Activated CD4-positive, alpha-beta T cell treated with anti-CD3 and anti-CD28 coated beads, Interleukin-2, amount 10 ng/mL, durations not matched to agents 7 days and 5 days (primary cell): Measurements from ENCODE around the gene ANKS1B. TPM values are rescaled to one million over a fixed set of nuclear protein-coding genes. Genes with fewer than 3 reads are reported as not detected.

Experiments used
- CTCF ChIA-PET: fragments of 350-600 bp; sonication (Branson Sonifier 250); formaldehyde crosslinking; loops from one replicate; lab custom pipeline; 2021; ENCODE audit warnings: antibody characterized with exemption; lab: Charles Lee
- POLR2A ChIA-PET: fragments of 350-600 bp; sonication (Branson Sonifier 250); formaldehyde crosslinking; loops from one replicate; lab custom pipeline; 2021; ENCODE audit warnings: antibody characterized with exemption; lab: Charles Lee
- DNase-seq: peaks from one replicate; pipeline ENCODE4 v3.0.0-alpha.2; 2020
- H3K27ac Mint-ChIP-seq: one replicate; pipeline ENCODE4 v1.8.0; 2021; ENCODE audit warnings: mild to moderate bottlenecking, moderate library complexity, mixed read lengths
- H3K27me3 Mint-ChIP-seq: one replicate; pipeline ENCODE4 v1.8.0; 2021; ENCODE audit warnings: mixed read lengths
- H3K36me3 Mint-ChIP-seq: one replicate; pipeline ENCODE4 v1.8.0; 2021; ENCODE audit warnings: low read depth, mixed read lengths
- H3K4me1 Mint-ChIP-seq: one replicate; pipeline ENCODE4 v1.8.0; 2021; ENCODE audit warnings: mixed read lengths
- H3K4me3 Mint-ChIP-seq: one replicate; pipeline ENCODE4 v1.8.0; 2021; ENCODE audit warnings: mild to moderate bottlenecking, moderate library complexity, mixed read lengths
- H3K9me3 Mint-ChIP-seq: one replicate; pipeline ENCODE4 v1.8.0; 2021; ENCODE audit warnings: mixed read lengths
- total RNA-seq, 2 experiments: library from RNA; stranded (reverse); gene quantifications; one replicate each; pipeline ENCODE4 v1.2.3, GENCODE V29; 2021

ANKS1B gene
- total RNA-seq, 2 experiments from 2014 or later, result 0.17 to 0.25 TPM

DNA sequence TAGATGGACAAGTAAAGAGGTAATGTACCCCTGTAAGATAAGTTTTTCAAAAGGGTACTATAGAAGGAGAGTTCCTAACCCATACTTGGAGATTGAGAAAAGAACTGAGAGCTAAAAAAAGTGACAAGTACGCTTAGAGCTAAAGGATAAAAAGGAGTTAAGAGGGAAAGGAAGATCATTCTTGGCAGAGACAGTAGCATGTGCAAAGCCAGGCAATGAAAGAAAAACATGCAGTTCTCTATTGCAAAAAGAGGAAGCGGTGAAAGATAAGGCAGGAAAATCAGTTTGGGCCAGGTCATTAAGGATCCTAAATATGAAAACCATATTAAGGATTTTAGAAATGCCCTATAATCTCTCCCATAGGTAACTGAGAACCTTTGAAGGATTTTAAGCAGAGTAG lies 837.6 kb downstream of the ANKS1B start:
- Mint-ChIP-seq H3K9me3 (peaks cover 4% of the 10 kb centered on the region), H3K27ac (no peak overlapping the region), H3K4me3 (no peak overlapping the region), H3K27me3 (no peaks in the 10 kb centered on the region), H3K4me1 (no peaks in the 10 kb centered on the region), H3K36me3 (no peaks in the 10 kb centered on the region)
- ChIA-PET POLR2A (no interaction called here), CTCF (no interaction called here)
- DNase-seq, result no peak

- H3K27me3 Mint-ChIP-seq, result no peaks in the 10 kb centered on the region
- no peak for DNase-seq
- peaks cover 4% of the 10 kb centered on the region for H3K9me3 Mint-ChIP-seq
- no peaks in the 10 kb centered on the region for H3K4me1 Mint-ChIP-seq
- H3K36me3 Mint-ChIP-seq, result no peaks in the 10 kb centered on the region
- ChIA-PET CTCF (no interaction called here), POLR2A (no interaction called here)
- H3K4me3 Mint-ChIP-seq, result no peak overlapping the region
- H3K27ac Mint-ChIP-seq, result no peak overlapping the region
Measured at GRCh38 chr12:99146730-99147129, 838.0 kb downstream of the ANKS1B start.

DNA sequence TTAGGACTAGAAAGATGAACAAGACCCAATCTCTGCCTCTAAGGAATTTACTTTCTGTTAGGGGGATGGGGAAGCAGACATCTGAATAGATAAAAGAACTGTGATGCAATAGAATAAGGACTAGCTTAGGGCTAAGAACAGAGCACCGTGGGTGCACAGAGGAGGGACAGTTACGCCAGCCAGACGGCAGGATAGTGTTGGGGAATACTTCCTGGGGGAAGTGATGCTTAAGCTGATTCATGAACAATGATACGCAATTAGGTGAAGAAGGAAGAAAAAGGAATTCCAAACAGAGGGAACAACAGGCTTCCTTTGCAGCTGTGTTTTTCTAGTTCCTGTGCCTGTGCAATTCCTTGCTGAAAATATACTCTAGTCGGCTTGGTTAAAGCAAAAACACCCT lies 838.6 kb downstream of the ANKS1B start:
- no peak overlapping the region for H3K27ac Mint-ChIP-seq
- DNase-seq, result no peak
- no peaks in the 10 kb centered on the region for H3K27me3 Mint-ChIP-seq
- H3K4me1 Mint-ChIP-seq, result no peaks in the 10 kb centered on the region
- CTCF ChIA-PET, result no interaction called here
- POLR2A ChIA-PET, result no interaction called here
- H3K36me3 Mint-ChIP-seq, result no peaks in the 10 kb centered on the region
- H3K4me3 Mint-ChIP-seq, result no peak overlapping the region
- peaks cover 4% of the 10 kb centered on the region for H3K9me3 Mint-ChIP-seq

GRCh38 chr12:99142651-99143050 lies 842.1 kb downstream of the ANKS1B start:
- Mint-ChIP-seq H3K27me3 (no peaks in the 10 kb centered on the region), H3K4me3 (no peak overlapping the region)

GRCh38 chr12:99140017-99140720 lies 844.6 kb downstream of the ANKS1B start:
- POLR2A ChIA-PET, result no interaction called here
- Mint-ChIP-seq H3K4me3 (no peak overlapping the region), H3K9me3 (peaks cover 4% of the 10 kb centered on the region), H3K36me3 (no peaks in the 10 kb centered on the region), H3K4me1 (no peaks in the 10 kb centered on the region), H3K27me3 (no peaks in the 10 kb centered on the region), H3K27ac (no peak overlapping the region)
- CTCF ChIA-PET, result no interaction called here
- no peak for DNase-seq

More at GRCh38 chr12:99142651-99143050, 842.1 kb downstream of the ANKS1B start:
- POLR2A ChIA-PET, result no interaction called here
- H3K36me3 Mint-ChIP-seq, result no peaks in the 10 kb centered on the region
- peaks cover 4% of the 10 kb centered on the region for H3K9me3 Mint-ChIP-seq
- no peak overlapping the region for H3K27ac Mint-ChIP-seq
- DNase-seq, result no peak
- CTCF ChIA-PET, result no interaction called here
- H3K4me1 Mint-ChIP-seq, result no peaks in the 10 kb centered on the region

- ChIA-PET POLR2A (no interaction called here), CTCF (interaction anchor here (0.6 kb wide), 1 partner anchor 46 kb away, joined by 4 read pairs; no protein-coding TSS in a partner anchor)
- Mint-ChIP-seq H3K9me3 (no peaks in the 10 kb centered on the region), H3K4me3 (no peak overlapping the region), H3K36me3 (no peaks in the 10 kb centered on the region), H3K4me1 (no peaks in the 10 kb centered on the region), H3K27me3 (no peaks in the 10 kb centered on the region), H3K27ac (no peak overlapping the region)
- no peak for DNase-seq
Measured at GRCh38 chr12:99138393-99138792, 846.3 kb downstream of the ANKS1B start.

GRCh38 chr12:99137124-99137855 lies 847.4 kb downstream of the ANKS1B start:
- ChIA-PET POLR2A (no interaction called here), CTCF (no interaction called here)
- Mint-ChIP-seq H3K27me3 (no peaks in the 10 kb centered on the region), H3K36me3 (no peaks in the 10 kb centered on the region), H3K9me3 (no peaks in the 10 kb centered on the region), H3K4me3 (no peak overlapping the region), H3K27ac (no peak overlapping the region), H3K4me1 (no peaks in the 10 kb centered on the region)
- no peak for DNase-seq

- no peak overlapping the region for H3K4me3 Mint-ChIP-seq
- no peaks in the 10 kb centered on the region for H3K4me1 Mint-ChIP-seq
- POLR2A ChIA-PET, result no interaction called here
- H3K27me3 Mint-ChIP-seq, result no peaks in the 10 kb centered on the region
- CTCF ChIA-PET, result no interaction called here
- H3K36me3 Mint-ChIP-seq, result no peaks in the 10 kb centered on the region
- H3K27ac Mint-ChIP-seq, result no peak overlapping the region
- DNase-seq, result no peak
- H3K9me3 Mint-ChIP-seq, result no peaks in the 10 kb centered on the region
Measured at GRCh38 chr12:99136516-99136915, 848.2 kb downstream of the ANKS1B start.

GRCh38 chr12:99135376-99135775 lies 849.4 kb downstream of the ANKS1B start:
- ChIA-PET CTCF (no interaction called here), POLR2A (no interaction called here)
- Mint-ChIP-seq H3K27me3 (no peaks in the 10 kb centered on the region), H3K27ac (no peak overlapping the region), H3K36me3 (no peaks in the 10 kb centered on the region), H3K9me3 (no peaks in the 10 kb centered on the region), H3K4me1 (no peaks in the 10 kb centered on the region), H3K4me3 (no peak overlapping the region)
- no peak for DNase-seq

- no peaks in the 10 kb centered on the region for H3K27me3 Mint-ChIP-seq
- no peaks in the 10 kb centered on the region for H3K4me1 Mint-ChIP-seq
- POLR2A ChIA-PET, result no interaction called here
- no peak overlapping the region for H3K4me3 Mint-ChIP-seq
- no peak overlapping the region for H3K27ac Mint-ChIP-seq
- H3K36me3 Mint-ChIP-seq, result no peaks in the 10 kb centered on the region
- DNase-seq, result no peak
- CTCF ChIA-PET, result no interaction called here
- no peaks in the 10 kb centered on the region for H3K9me3 Mint-ChIP-seq
Measured at GRCh38 chr12:99133401-99133800, 851.3 kb downstream of the ANKS1B start.

DNA sequence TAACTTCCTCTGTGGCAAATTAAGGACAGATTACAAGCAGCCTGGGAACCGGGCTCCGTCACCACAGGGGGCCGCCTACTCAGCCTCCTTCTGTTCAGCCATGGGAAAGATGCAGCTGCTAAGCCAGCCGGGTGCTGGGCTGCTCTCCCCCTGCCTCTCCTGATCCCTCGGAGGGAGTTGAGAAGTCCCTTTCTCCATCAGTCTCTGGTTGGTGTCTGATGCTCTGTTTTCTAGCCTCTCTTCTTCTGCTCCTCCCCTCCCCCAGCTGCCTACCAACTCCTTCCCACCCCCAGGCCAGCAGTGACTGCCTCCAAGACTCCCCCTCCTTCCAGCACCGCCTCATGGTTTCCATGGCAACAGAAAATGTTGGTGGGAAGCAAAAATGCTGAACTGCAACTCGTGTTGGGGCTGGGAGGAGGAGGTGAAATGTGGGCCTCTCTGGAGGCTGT lies 853.0 kb downstream of the ANKS1B start:
- ChIA-PET POLR2A (no interaction called here), CTCF (no interaction called here)
- no peaks in the 10 kb centered on the region for H3K27me3 Mint-ChIP-seq
- H3K9me3 Mint-ChIP-seq, result no peaks in the 10 kb centered on the region
- H3K36me3 Mint-ChIP-seq, result no peaks in the 10 kb centered on the region
- H3K4me1 Mint-ChIP-seq, result no peaks in the 10 kb centered on the region
- no peak overlapping the region for H3K4me3 Mint-ChIP-seq
- no peak overlapping the region for H3K27ac Mint-ChIP-seq
- DNase-seq, result no peak

- Mint-ChIP-seq H3K27ac (no peak overlapping the region), H3K9me3 (no peaks in the 10 kb centered on the region), H3K4me3 (no peak overlapping the region), H3K4me1 (no peaks in the 10 kb centered on the region), H3K27me3 (no peaks in the 10 kb centered on the region), H3K36me3 (no peaks in the 10 kb centered on the region)
- CTCF ChIA-PET, result no interaction called here
- DNase-seq, result no peak
- POLR2A ChIA-PET, result no interaction called here
Measured at GRCh38 chr12:99130808-99131553, 853.8 kb downstream of the ANKS1B start.

DNA sequence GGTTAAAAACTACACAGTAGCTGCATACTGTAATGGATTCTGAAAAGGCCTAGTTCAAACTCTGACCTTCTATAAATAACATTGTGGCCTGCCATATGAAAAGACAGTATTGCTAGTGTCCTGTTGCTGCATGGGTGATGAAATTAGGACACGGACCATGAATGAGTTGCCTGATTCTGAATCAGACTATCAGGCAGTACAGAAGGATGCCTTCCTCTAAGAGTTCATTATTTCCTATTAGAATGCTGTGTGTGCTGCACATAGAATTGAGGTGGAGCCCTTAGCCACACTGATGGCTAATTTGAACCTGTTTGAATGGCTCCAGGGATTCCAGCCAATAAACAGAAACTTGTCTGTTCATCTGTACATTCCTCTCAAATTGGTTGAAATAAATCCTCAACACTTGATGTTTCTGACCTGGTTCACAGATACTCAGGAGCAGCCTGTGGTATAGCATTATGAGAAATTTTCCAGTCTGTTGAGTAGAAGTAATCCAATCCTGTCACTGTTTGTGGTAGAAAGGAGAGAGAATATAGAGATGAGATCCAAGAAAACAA lies 856.4 kb downstream of the ANKS1B start:
- H3K4me3 Mint-ChIP-seq, result no peak overlapping the region
- CTCF ChIA-PET, result no interaction called here
- no peaks in the 10 kb centered on the region for H3K36me3 Mint-ChIP-seq
- DNase-seq, result no peak
- no peaks in the 10 kb centered on the region for H3K9me3 Mint-ChIP-seq
- POLR2A ChIA-PET, result no interaction called here
- H3K27me3 Mint-ChIP-seq, result no peaks in the 10 kb centered on the region
- no peaks in the 10 kb centered on the region for H3K4me1 Mint-ChIP-seq
- no peak overlapping the region for H3K27ac Mint-ChIP-seq
